ENCODE measurements around the gene PNMA8A.

The PNMA8A gene

GRCh38 chr19:46515290-46515609 lies 43.9 kb upstream of the PNMA8A start:
- Histone ChIP-seq H3K4me1 (ENCODE audit: control insufficient read depth in 1 of 2, insufficient read depth in 2 of 2, low read length in 2 of 2) (no peaks in the 10 kb centered on the region), H3K4me3 (ENCODE audit: low read depth, low read length) (no peak overlapping the region), H2AK5ac (ENCODE audit: low read length) (no peak overlapping the region), H2BK12ac (ENCODE audit: low read length) (no peak overlapping the region), H4K91ac (ENCODE audit: low read depth, low read length) (no peak overlapping the region), H3K4me2 (ENCODE audit: low read length) (no peak overlapping the region), H3K4ac (ENCODE audit: low read depth, low read length) (no peak overlapping the region), H2BK120ac (ENCODE audit: insufficient read depth, low read length, poor library complexity) (no peak overlapping the region), H3K14ac (ENCODE audit: low read length) (no peak overlapping the region), H3K79me1 (ENCODE audit: low read length) (no peaks in the 10 kb centered on the region), H3K9ac (ENCODE audit: low read length) (no peak overlapping the region), H3K23ac (ENCODE audit: low read length) (no peak overlapping the region), H3K79me2 (ENCODE audit: control insufficient read depth, insufficient read depth, low read length, poor library complexity) (no peaks in the 10 kb centered on the region), H2BK5ac (ENCODE audit: low read depth, low read length, poor library complexity) (no peak overlapping the region), H4K12ac (ENCODE audit: low read depth, low read length) (no peak overlapping the region), H3K36me3 (ENCODE audit: control insufficient read depth in 1 of 2, insufficient read depth in 2 of 2, low read length in 2 of 2) (no peaks in the 10 kb centered on the region), H3K9me3 (ENCODE audit: insufficient read depth, low read depth, low read length) (peaks cover 4% of the 10 kb centered on the region), H3K27ac (ENCODE audit: low read depth, low read length) (no peak overlapping the region), H3K18ac (ENCODE audit: low read length) (no peak overlapping the region), H3K27me3 (ENCODE audit: insufficient read depth, low read length) (no peaks in the 10 kb centered on the region), H2AFZ (ENCODE audit: insufficient read depth, low read length, poor library complexity) (no peak overlapping the region), H4K8ac (ENCODE audit: low read depth, low read length) (no peak overlapping the region)
- WGBS (ENCODE audit: extremely low coverage, insufficient coverage, insufficient read length): no CpG with 5 or more reads among the region's 3 CpGs
- DNase-seq: no peak

DNA sequence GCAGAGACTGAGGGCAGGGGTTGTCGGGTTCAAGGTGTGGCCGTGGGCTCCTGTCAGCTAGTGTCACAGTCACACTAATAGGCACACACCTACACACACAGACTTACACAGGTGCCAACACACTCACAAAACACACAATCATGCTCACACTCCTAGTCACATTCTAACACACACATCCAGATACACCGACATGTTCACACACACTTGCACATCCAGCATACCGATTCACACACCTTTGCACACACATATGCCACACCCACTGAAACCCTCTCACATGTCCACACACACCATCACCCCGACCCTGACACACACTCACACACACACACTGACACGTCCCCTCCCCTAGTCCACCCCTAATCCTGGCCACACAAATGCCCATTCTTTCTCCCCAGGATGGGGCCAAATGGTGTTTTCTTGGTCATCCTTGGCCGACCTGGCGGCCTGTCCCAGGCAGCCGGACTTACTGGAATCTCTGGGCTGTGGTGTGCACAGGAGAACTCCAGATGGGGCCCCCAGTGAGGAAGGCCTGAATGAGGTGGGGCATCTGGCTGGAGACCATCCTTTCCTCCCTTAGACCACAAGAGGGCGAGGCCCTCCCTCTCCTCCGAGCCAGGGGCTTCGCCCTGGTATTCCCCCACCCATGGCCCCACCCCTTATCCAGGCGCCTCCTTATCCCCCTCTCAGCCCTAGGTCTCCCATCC lies 43.4 kb upstream of the PNMA8A start:
- H3K4ac ChIP-seq (ENCODE audit: low read depth, low read length): no peak overlapping the region
- no peaks in the 10 kb centered on the region for H3K4me1 ChIP-seq (ENCODE audit: control insufficient read depth in 1 of 2, insufficient read depth in 2 of 2, low read length in 2 of 2)
- H3K23ac ChIP-seq (ENCODE audit: low read length): no peak overlapping the region
- no peak overlapping the region for H3K9ac ChIP-seq (ENCODE audit: low read length)
- no peak overlapping the region for H3K27ac ChIP-seq (ENCODE audit: low read depth, low read length)
- H3K36me3 ChIP-seq (ENCODE audit: control insufficient read depth in 1 of 2, insufficient read depth in 2 of 2, low read length in 2 of 2): no peaks in the 10 kb centered on the region
- no peak overlapping the region for H2BK12ac ChIP-seq (ENCODE audit: low read length)
- WGBS (ENCODE audit: extremely low coverage, insufficient coverage, insufficient read length): no CpG with 5 or more reads among the region's 13 CpGs
- no peaks in the 10 kb centered on the region for H3K27me3 ChIP-seq (ENCODE audit: insufficient read depth, low read length)
- no peak overlapping the region for H4K8ac ChIP-seq (ENCODE audit: low read depth, low read length)
- H2AFZ ChIP-seq (ENCODE audit: insufficient read depth, low read length, poor library complexity): no peak overlapping the region
- H3K14ac ChIP-seq (ENCODE audit: low read length): no peak overlapping the region
- H2AK5ac ChIP-seq (ENCODE audit: low read length): no peak overlapping the region
- peak overlapping the region; percentile 49 for H3K4me3 ChIP-seq (ENCODE audit: low read depth, low read length)
- H3K18ac ChIP-seq (ENCODE audit: low read length): no peak overlapping the region
- no peak for DNase-seq
- H3K4me2 ChIP-seq (ENCODE audit: low read length): no peak overlapping the region
- H4K91ac ChIP-seq (ENCODE audit: low read depth, low read length): no peak overlapping the region
- no peaks in the 10 kb centered on the region for H3K79me1 ChIP-seq (ENCODE audit: low read length)
- no peak overlapping the region for H2BK120ac ChIP-seq (ENCODE audit: insufficient read depth, low read length, poor library complexity)
- no peak overlapping the region for H2BK5ac ChIP-seq (ENCODE audit: low read depth, low read length, poor library complexity)
- H3K79me2 ChIP-seq (ENCODE audit: control insufficient read depth, insufficient read depth, low read length, poor library complexity): no peaks in the 10 kb centered on the region
- H3K9me3 ChIP-seq (ENCODE audit: insufficient read depth, low read depth, low read length): peaks cover 4% of the 10 kb centered on the region
- no peak overlapping the region for H4K12ac ChIP-seq (ENCODE audit: low read depth, low read length)

DNA sequence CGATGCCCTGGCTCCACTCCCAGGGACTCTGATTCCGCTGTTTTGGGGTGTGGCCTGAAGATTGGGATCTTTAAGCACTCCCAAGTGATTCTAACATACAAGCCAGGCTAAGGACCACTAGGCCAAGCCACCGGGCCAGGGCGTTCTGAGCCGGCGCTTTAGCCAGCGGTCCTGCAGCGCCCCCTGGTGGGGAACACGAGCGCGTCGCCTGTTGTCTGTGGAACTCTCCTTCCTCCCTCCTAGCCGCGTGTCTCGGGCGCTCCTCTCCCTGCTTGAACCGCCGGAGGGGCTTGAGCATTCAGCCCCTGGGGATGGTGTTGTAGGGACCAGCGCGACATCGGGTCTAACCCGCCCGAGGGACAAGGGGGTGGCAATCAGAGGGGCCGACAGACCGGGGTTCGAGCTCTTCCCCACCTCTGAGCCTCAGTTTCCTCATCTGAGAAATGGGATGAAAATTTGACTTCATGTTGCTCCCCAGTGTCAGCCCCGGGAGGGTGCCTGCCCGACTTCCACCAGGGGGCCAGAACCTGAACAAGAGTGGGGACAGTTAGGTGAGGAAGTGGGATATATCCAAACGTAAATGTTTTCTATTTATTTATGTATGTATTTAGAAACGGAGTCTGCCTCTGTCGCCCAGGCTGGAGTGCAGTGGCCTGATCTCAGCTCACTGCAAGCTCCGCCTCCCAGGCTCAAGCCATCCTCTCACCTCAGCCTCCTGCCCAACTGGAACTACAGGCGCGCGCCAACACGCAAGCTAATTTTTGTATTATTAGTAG lies 42.3 kb upstream of the PNMA8A start:
- H3K4ac ChIP-seq (ENCODE audit: low read depth, low read length): no peak overlapping the region
- H2AFZ ChIP-seq (ENCODE audit: insufficient read depth, low read length, poor library complexity): no peak overlapping the region
- H4K91ac ChIP-seq (ENCODE audit: low read depth, low read length): no peak overlapping the region
- H3K23ac ChIP-seq (ENCODE audit: low read length): no peak overlapping the region
- no peaks in the 10 kb centered on the region for H3K79me2 ChIP-seq (ENCODE audit: control insufficient read depth, insufficient read depth, low read length, poor library complexity)
- H3K9ac ChIP-seq (ENCODE audit: low read length): no peak overlapping the region
- no peak overlapping the region for H2BK12ac ChIP-seq (ENCODE audit: low read length)
- H3K79me1 ChIP-seq (ENCODE audit: low read length): no peaks in the 10 kb centered on the region
- no peak overlapping the region for H4K12ac ChIP-seq (ENCODE audit: low read depth, low read length)
- H3K27me3 ChIP-seq (ENCODE audit: insufficient read depth, low read length): no peaks in the 10 kb centered on the region
- no peak overlapping the region for H3K4me2 ChIP-seq (ENCODE audit: low read length)
- no CpG with 5 or more reads among the region's 36 CpGs for WGBS (ENCODE audit: extremely low coverage, insufficient coverage, insufficient read length)
- H3K4me1 ChIP-seq (ENCODE audit: control insufficient read depth in 1 of 2, insufficient read depth in 2 of 2, low read length in 2 of 2): no peaks in the 10 kb centered on the region
- H2BK5ac ChIP-seq (ENCODE audit: low read depth, low read length, poor library complexity): no peak overlapping the region
- H2BK120ac ChIP-seq (ENCODE audit: insufficient read depth, low read length, poor library complexity): no peak overlapping the region
- DNase-seq: peak; percentile 56 to 69
- H3K27ac ChIP-seq (ENCODE audit: low read depth, low read length): no peak overlapping the region
- H4K8ac ChIP-seq (ENCODE audit: low read depth, low read length): no peak overlapping the region
- no peaks in the 10 kb centered on the region for H3K36me3 ChIP-seq (ENCODE audit: control insufficient read depth in 1 of 2, insufficient read depth in 2 of 2, low read length in 2 of 2)
- H3K9me3 ChIP-seq (ENCODE audit: insufficient read depth, low read depth, low read length): peaks cover 4% of the 10 kb centered on the region
- no peak overlapping the region for H2AK5ac ChIP-seq (ENCODE audit: low read length)
- H3K4me3 ChIP-seq (ENCODE audit: low read depth, low read length): no peak overlapping the region
- H3K18ac ChIP-seq (ENCODE audit: low read length): no peak overlapping the region
- no peak overlapping the region for H3K14ac ChIP-seq (ENCODE audit: low read length)

DNA sequence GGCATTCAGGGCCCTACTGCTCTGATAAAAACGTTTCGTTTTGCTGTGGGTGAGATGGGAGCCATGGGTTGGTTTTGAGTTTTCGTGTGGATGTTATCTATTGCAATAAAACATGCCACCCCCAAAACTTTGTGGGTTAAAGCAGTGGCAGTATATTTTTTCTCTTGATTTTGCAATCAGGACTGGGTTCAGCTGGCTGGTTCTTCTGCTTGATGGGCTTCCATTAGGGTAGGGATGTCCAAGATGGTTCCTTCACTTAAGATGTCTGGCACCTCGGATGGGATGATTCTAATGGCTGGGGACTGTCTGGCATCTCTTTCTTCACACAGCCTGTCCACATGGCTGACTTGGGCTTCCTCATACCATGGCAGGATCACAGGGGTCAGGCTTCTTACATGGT lies 39.9 kb upstream of the PNMA8A start:
- Histone ChIP-seq H3K4me1 (ENCODE audit: control insufficient read depth in 1 of 2, insufficient read depth in 2 of 2, low read length in 2 of 2) (no peaks in the 10 kb centered on the region), H3K79me1 (ENCODE audit: low read length) (no peaks in the 10 kb centered on the region), H4K8ac (ENCODE audit: low read depth, low read length) (no peak overlapping the region), H2AK5ac (ENCODE audit: low read length) (no peak overlapping the region), H2BK120ac (ENCODE audit: insufficient read depth, low read length, poor library complexity) (no peak overlapping the region), H2AFZ (ENCODE audit: insufficient read depth, low read length, poor library complexity) (no peak overlapping the region), H3K14ac (ENCODE audit: low read length) (no peak overlapping the region), H3K4me2 (ENCODE audit: low read length) (no peak overlapping the region), H3K4ac (ENCODE audit: low read depth, low read length) (no peak overlapping the region), H3K23ac (ENCODE audit: low read length) (no peak overlapping the region), H3K79me2 (ENCODE audit: control insufficient read depth, insufficient read depth, low read length, poor library complexity) (no peaks in the 10 kb centered on the region), H3K18ac (ENCODE audit: low read length) (no peak overlapping the region), H4K91ac (ENCODE audit: low read depth, low read length) (no peak overlapping the region), H3K36me3 (ENCODE audit: control insufficient read depth in 1 of 2, insufficient read depth in 2 of 2, low read length in 2 of 2) (no peaks in the 10 kb centered on the region), H2BK12ac (ENCODE audit: low read length) (no peak overlapping the region), H3K4me3 (ENCODE audit: low read depth, low read length) (no peak overlapping the region), H3K9me3 (ENCODE audit: insufficient read depth, low read depth, low read length) (peaks cover 4% of the 10 kb centered on the region), H4K12ac (ENCODE audit: low read depth, low read length) (no peak overlapping the region), H3K27ac (ENCODE audit: low read depth, low read length) (no peak overlapping the region), H3K9ac (ENCODE audit: low read length) (no peak overlapping the region), H3K27me3 (ENCODE audit: insufficient read depth, low read length) (no peaks in the 10 kb centered on the region), H2BK5ac (ENCODE audit: low read depth, low read length, poor library complexity) (no peak overlapping the region)
- no peak for DNase-seq
- WGBS (ENCODE audit: extremely low coverage, insufficient coverage, insufficient read length): no CpG with 5 or more reads among the region's 4 CpGs

All from trophoblast cell (in vitro differentiated cells and primary cell).